ENCODE measurements around the gene RNLS. TPM values are rescaled to one million over a fixed set of nuclear protein-coding genes. Genes with fewer than 3 reads are reported as not detected.

The RNLS gene
- total and polyA plus RNA-seq, 12 donors: 4.1 to 22.2 (median 17.5) TPM

GRCh38 chr10:88297103-88297502, 286.0 kb downstream of the RNLS start:
- H3K27ac ChIP-seq: no peak overlapping the region
- 82 to 89% methylated on average over 3 of the region's 3 CpGs for WGBS, 2 donors
- DNase-seq (no peak), ATAC-seq (no peak)
- H3K27me3 ChIP-seq: no peaks in the 10 kb centered on the region
- H3K36me3 ChIP-seq: no peaks in the 10 kb centered on the region
- TF ChIP-seq CTCF (IDR thresholded peaks at IDR 0.05): no peak
- H3K9me3 ChIP-seq: no peaks in the 10 kb centered on the region
- no peaks in the 10 kb centered on the region for H3K4me1 ChIP-seq
- intact Hi-C loops (cut with DNase I): no loop called here
- H3K4me3 ChIP-seq: no peak overlapping the region

- Histone ChIP-seq H3K9me3 (no peaks in the 10 kb centered on the region), H3K4me1 (no peaks in the 10 kb centered on the region), H3K27ac (no peak overlapping the region), H3K36me3 (no peaks in the 10 kb centered on the region), H3K4me3 (no peak overlapping the region), H3K27me3 (no peaks in the 10 kb centered on the region)
- 92 to 95% methylated on average over 3 of the region's 3 CpGs for WGBS, 2 donors
- intact Hi-C loops (cut with DNase I): no loop called here
- ATAC-seq (no peak), DNase-seq (no peak)
- TF ChIP-seq CTCF (IDR thresholded peaks at IDR 0.05): no peak
These were observed 289.4 kb downstream of the RNLS start for GRCh38 chr10:88293651-88294230.

- Histone ChIP-seq H3K9me3 (no peaks in the 10 kb centered on the region), H3K27me3 (no peaks in the 10 kb centered on the region), H3K27ac (no peak overlapping the region), H3K4me1 (no peaks in the 10 kb centered on the region), H3K4me3 (no peak overlapping the region), H3K36me3 (no peaks in the 10 kb centered on the region)
- DNase-seq (no peak), ATAC-seq (no peak)
- WGBS, 2 donors: 96 to 98% methylated on average over 1 of the region's 1 CpG
- intact Hi-C loops (cut with DNase I): no loop called here
- TF ChIP-seq CTCF (IDR thresholded peaks at IDR 0.05): no peak
These were observed 290.0 kb downstream of the RNLS start for GRCh38 chr10:88293073-88293472.

- no peaks in the 10 kb centered on the region for H3K4me1 ChIP-seq
- no peaks in the 10 kb centered on the region for H3K27me3 ChIP-seq
- DNase-seq: no peak
- H3K4me3 ChIP-seq: no peak overlapping the region
- no peaks in the 10 kb centered on the region for H3K9me3 ChIP-seq
- no peaks in the 10 kb centered on the region for H3K36me3 ChIP-seq
- H3K27ac ChIP-seq: no peak overlapping the region
- no peak for TF ChIP-seq CTCF (IDR thresholded peaks at IDR 0.05)
- intact Hi-C loops (cut with DNase I): no loop called here
- ATAC-seq: no peak
These were observed 291.0 kb downstream of the RNLS start for GRCh38 chr10:88292185-88292514.

Measured in heart right ventricle (tissue), 16 donors.